Mesothelial cell of epicardium (in vitro differentiated cells): Measurements from ENCODE around the gene BDNF. TPM values are rescaled to one million over a fixed set of nuclear protein-coding genes. Genes with fewer than 3 reads are reported as not detected.
"Not testable (repeated sequence)": the region's sequence is repeated elsewhere in the genome, so short reads cannot be mapped to it uniquely, and the experiment has no call there.

Source experiments
- DNase-seq, 2 experiments: peaks; one replicate each; pipeline ENCODE4 v3.0.0; 2021; ENCODE audit warnings: low spot score in 2 of 2; ENCODE audit not compliant: unreplicated experiment in 2 of 2
- H3K27ac Mint-ChIP-seq: 2 replicates; pipeline ENCODE4 v1.8.0; 2021; ENCODE audit warnings: mixed read lengths
- H3K27me3 Mint-ChIP-seq: 2 replicates; pipeline ENCODE4 v1.8.0; 2021; ENCODE audit warnings: low read depth, mixed read lengths
- H3K36me3 Mint-ChIP-seq: 2 replicates; pipeline ENCODE4 v1.8.0; 2021; ENCODE audit warnings: mixed read lengths
- H3K4me1 Mint-ChIP-seq: 2 replicates; pipeline ENCODE4 v1.8.0; 2021; ENCODE audit warnings: mixed read lengths
- H3K4me3 Mint-ChIP-seq: 2 replicates; pipeline ENCODE4 v1.8.0; 2021; ENCODE audit warnings: mild to moderate bottlenecking, moderate library complexity, mixed read lengths
- H3K9me3 Mint-ChIP-seq: 2 replicates; pipeline ENCODE4 v1.8.0; 2021; ENCODE audit warnings: mixed read lengths
- total RNA-seq: library from RNA; stranded (reverse); gene quantifications from 3 replicates; pipeline ENCODE4 v1.2.1, GENCODE V29; 2021
- TF ChIP-seq, protein P1 (sequence below): fragments of 200-600 bp; sonication (generic); IDR thresholded peaks from one replicate; pipeline ENCODE4 v1.5.0; 2021; ENCODE audit warnings: antibody characterized with exemption; ENCODE audit not compliant: unreplicated experiment

BDNF gene
- total RNA-seq, 1 donor from 2014 or later: 7.9 TPM

DNA sequence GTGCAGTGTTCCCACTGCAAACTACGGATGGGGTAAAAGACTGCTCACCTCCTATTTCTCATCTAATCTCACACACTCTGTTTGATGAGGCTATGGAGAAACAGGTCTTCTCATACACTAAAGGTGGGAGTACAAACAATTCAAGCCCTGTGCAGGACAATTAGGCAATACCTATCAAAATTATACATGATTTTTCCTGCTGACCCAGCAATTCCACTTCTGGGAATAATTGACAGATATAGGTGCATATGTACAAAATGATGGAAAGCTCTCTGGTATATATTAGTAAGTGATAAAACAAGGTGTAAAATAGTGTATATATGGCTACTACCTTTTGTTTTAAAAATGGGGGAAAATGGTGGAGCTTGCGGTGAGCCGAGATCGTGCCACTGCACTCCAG, 23.1 kb downstream of the BDNF start:
- peaks cover 3% of the 10 kb centered on the region for H3K9me3 Mint-ChIP-seq

DNA sequence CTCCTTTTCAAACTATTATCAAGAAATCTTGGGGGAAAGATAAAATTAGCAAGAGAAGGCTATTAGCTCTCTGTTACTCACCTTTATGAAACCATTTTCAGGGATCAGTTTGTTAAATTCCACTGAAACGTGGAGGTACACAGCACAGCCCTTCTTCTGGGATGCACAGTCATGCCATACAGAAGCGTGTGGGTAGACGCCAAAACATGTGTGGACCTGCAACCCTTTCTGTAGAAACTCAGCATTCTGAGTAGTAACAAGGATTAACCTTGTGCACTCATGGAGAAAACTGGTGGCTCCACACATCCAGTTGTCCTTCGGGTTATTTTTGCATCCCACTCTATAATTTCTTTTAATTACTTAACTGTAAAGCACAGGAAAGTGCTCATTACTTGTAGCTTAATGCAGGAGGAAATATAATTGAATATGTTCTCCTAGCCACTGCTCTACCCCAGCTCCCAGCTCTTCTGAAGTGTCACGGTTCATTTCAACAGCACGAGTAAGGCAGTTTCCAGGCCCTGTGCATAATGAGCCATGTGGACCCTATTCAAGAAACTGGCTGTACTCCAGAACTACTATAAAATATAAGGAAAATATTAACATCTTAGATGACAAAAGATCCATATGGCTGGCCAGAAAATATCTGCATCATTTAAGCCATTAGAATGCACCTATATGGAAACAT, 26.1 kb downstream of the BDNF start:
- Mint-ChIP-seq H3K9me3 (peaks cover 9% of the 10 kb centered on the region), H3K4me3 (no peak overlapping the region), H3K36me3 (peaks cover 30% of the 10 kb centered on the region), H3K27me3 (no peaks in the 10 kb centered on the region), H3K4me1 (peaks cover 6% of the 10 kb centered on the region), H3K27ac (no peak overlapping the region)
- DNase-seq: no peak
- TF ChIP-seq, protein P1, sequence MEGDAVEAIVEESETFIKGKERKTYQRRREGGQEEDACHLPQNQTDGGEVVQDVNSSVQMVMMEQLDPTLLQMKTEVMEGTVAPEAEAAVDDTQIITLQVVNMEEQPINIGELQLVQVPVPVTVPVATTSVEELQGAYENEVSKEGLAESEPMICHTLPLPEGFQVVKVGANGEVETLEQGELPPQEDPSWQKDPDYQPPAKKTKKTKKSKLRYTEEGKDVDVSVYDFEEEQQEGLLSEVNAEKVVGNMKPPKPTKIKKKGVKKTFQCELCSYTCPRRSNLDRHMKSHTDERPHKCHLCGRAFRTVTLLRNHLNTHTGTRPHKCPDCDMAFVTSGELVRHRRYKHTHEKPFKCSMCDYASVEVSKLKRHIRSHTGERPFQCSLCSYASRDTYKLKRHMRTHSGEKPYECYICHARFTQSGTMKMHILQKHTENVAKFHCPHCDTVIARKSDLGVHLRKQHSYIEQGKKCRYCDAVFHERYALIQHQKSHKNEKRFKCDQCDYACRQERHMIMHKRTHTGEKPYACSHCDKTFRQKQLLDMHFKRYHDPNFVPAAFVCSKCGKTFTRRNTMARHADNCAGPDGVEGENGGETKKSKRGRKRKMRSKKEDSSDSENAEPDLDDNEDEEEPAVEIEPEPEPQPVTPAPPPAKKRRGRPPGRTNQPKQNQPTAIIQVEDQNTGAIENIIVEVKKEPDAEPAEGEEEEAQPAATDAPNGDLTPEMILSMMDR: no peak

More for the DNA sequence above, 23.1 kb downstream of the BDNF start:
- DNase-seq: no peak
- H3K4me3 Mint-ChIP-seq: no peak overlapping the region
- no peak overlapping the region for H3K27ac Mint-ChIP-seq
- H3K4me1 Mint-ChIP-seq: peaks cover 6% of the 10 kb centered on the region
- TF ChIP-seq, protein P1: no peak
- no peaks in the 10 kb centered on the region for H3K27me3 Mint-ChIP-seq
- H3K36me3 Mint-ChIP-seq: peaks cover 16% of the 10 kb centered on the region

DNA sequence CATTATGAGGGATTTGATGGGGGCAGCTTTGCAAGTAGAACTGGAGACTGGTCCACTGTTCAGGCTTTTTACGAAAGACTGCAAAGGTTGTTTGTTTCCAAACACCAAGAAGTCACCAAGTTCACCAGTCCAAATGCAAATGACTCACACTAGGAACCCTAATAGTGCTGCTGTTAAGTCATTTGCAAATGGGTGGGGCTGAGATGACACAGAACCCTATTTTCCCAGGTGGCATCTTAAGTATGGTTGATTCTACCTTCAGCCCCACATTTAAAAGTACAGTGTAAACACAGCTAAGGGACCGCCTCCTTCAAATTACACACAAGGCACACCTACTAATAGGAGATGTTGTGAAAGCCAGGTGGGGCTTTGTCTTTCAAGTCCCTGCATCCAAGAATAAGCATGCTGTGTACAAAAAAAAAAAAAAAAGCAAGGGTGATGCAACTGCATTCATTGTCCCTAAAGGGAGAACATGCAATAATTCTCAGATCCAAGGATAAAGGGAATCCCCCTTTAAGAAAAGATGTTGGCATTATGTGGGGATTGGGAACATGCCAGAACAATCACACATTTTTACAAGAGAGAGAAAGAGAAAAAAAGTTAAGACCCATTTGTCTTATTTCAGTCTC, 27.3 kb downstream of the BDNF start:
- TF ChIP-seq, protein P1: no peak
- peaks cover 19% of the 10 kb centered on the region for H3K9me3 Mint-ChIP-seq
- H3K4me1 Mint-ChIP-seq: peaks cover 6% of the 10 kb centered on the region
- no peak for DNase-seq
- H3K27me3 Mint-ChIP-seq: no peaks in the 10 kb centered on the region
- no peak overlapping the region for H3K4me3 Mint-ChIP-seq
- peaks cover 32% of the 10 kb centered on the region for H3K36me3 Mint-ChIP-seq
- no peak overlapping the region for H3K27ac Mint-ChIP-seq

DNA sequence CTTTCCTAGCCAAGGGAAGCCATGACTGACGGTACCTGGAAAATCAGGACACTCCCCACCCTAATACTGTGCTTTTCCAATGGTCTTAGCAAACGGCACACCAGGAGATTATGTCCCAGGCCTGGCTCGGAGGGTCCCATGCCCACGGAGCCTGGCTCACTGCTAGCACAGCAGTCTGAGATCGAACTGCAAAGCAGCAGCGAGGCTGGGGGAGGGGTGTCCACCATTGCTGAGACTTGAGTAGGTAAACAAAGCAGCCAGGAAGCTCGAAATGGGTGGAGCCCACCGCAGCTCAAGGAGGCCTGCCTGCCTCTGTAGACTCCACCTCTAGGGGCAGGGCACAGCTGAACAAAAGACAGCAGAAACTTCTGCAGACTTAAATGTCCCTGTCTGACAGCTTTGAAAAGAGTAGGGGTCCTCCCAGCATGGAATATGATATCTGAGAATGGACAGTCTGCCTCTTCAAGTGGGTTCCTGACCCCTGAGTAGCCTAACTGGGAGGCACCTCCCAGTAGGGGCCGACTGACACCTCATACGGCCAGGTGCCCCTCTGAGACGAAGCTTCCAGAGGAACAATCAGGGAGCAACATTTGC, 34.6 kb downstream of the BDNF start:
- not testable (repeated sequence) for H3K4me3 Mint-ChIP-seq, H3K4me1 Mint-ChIP-seq, DNase-seq, H3K27me3 Mint-ChIP-seq, H3K27ac Mint-ChIP-seq
- peaks cover 31% of the 10 kb centered on the region for H3K36me3 Mint-ChIP-seq
- peaks cover 32% of the 10 kb centered on the region for H3K9me3 Mint-ChIP-seq

DNA sequence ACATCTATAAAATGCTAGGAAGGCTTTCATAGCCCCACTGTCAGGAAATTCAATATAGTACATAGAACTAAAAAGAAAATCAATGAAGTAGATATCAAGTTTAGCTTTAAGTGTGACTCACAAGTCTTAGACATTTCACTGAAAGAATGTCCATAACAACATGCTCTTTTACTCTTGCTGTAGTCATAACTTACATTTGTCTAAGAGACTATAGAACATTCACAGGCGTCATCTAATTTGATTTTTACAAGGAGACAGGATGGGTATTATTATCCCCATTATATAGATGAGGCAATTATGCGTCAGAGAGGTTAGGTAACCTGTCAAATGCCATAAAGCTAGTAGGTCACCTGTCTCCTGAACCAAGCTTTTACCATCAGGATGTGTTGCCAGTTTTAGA, 36.9 kb downstream of the BDNF start:
- TF ChIP-seq, protein P1: no peak
- no peak overlapping the region for H3K4me3 Mint-ChIP-seq
- H3K4me1 Mint-ChIP-seq: peaks cover 12% of the 10 kb centered on the region
- peaks cover 24% of the 10 kb centered on the region for H3K36me3 Mint-ChIP-seq
- no peak overlapping the region for H3K27ac Mint-ChIP-seq
- no peak for DNase-seq
- no peaks in the 10 kb centered on the region for H3K27me3 Mint-ChIP-seq
- peaks cover 24% of the 10 kb centered on the region for H3K9me3 Mint-ChIP-seq

DNA sequence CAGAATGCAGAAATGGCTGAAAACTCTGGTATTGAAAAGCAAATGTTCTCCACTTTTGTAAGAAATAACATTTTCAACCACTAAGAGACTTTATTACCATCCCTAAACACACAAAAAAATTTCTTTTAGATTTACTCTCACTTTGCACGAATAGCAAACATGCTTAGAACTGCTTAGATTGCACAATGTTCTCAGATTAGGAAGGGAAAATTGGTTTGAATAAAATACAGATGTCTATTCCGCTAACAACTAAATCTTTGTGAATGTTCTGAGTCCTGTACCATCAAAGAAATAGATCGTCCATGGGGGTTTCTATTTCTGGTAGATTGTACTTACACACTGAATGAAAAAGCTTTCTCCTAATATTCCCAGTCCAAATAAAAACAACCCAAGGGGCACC, 40.1 kb downstream of the BDNF start:
- TF ChIP-seq, protein P1: no peak
- Mint-ChIP-seq H3K27me3 (no peaks in the 10 kb centered on the region), H3K36me3 (peaks cover 22% of the 10 kb centered on the region), H3K4me1 (peaks cover 13% of the 10 kb centered on the region), H3K4me3 (no peak overlapping the region), H3K9me3 (peaks cover 14% of the 10 kb centered on the region), H3K27ac (no peak overlapping the region)
- no peak for DNase-seq
